Diencephalon (tissue), 1 donor: Measurements from ENCODE around the gene SNX19. TPM values are rescaled to one million over a fixed set of nuclear protein-coding genes. Genes with fewer than 3 reads are reported as not detected.

ENCODE experiments used
- total RNA-seq: library from RNA; depleted of rRNA; stranded (reverse); fragments of >200 nt; gene quantifications from one replicate; pipeline ENCODE4 v1.2.3, GENCODE V29; 2014

The SNX19 gene
- total RNA-seq, result 57.9 TPM

GRCh38 chr11:130916238-130916855 lies at the start of gene SNX19:
Gene SNX19, minus strand, starts transcription at chr11:130916479. Its CDS starts 540 bp downstream, at chr11:130915939.

